HG03139 (cell line): ENCODE data around the gene NUPR1.
"Not testable (repeated sequence)": the region's sequence is repeated elsewhere in the genome, so short reads cannot be mapped to it uniquely, and the experiment has no call there.

Experiments
- ATAC-seq: cut with Tn5 transposase; IDR thresholded peaks from one replicate; pipeline ENCODE4 v1.9.1; 2021; ENCODE audit not compliant: unreplicated experiment

Gene NUPR1, protein sequence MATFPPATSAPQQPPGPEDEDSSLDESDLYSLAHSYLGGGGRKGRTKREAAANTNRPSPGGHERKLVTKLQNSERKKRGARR

DNA sequence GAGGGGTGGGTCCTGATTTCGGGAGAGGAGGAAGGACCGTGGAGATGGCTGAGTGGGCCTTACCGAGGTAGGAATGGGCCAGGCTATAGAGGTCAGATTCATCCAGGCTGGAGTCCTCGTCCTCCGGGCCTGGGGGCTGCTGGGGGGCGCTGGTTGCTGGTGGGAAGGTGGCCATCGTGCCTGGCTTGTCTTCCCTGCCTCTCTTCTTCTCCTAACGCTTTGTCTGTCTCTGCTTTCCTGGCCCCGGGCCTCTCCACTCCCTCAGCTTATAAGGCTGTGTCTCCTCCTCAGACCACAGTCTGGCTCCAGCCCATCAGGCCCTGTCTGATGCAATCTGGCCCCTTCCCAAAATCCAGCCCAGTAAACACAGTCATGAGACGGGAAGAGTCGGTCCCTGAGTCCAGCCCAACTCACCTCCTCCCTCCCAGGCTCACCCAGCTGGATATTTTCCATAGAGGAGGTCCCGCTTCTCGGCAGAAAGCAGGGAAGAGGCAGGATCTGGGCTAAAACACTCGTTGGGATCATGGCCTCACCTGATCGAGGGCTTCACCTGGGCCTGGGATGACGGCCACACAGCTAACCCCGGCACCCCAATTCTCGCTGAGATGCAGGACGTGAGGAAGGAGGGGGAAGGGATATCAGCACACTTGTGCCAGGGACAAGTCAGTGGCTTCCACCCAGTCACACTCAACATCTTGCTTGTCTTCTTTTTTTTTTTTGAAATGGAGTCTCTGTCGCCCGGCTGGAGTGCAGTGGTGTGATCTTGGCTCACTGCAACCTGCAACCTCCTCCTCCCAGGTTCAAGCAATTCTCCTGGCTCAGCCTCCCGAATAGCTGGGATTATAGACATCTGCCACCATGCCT, at the start of gene NUPR1:
NUPR1 (minus strand) TSS at position 242 of the 864 bp plus-strand sequence; CDS start at position 175, 67 bp downstream.
- no peak for ATAC-seq

DNA sequence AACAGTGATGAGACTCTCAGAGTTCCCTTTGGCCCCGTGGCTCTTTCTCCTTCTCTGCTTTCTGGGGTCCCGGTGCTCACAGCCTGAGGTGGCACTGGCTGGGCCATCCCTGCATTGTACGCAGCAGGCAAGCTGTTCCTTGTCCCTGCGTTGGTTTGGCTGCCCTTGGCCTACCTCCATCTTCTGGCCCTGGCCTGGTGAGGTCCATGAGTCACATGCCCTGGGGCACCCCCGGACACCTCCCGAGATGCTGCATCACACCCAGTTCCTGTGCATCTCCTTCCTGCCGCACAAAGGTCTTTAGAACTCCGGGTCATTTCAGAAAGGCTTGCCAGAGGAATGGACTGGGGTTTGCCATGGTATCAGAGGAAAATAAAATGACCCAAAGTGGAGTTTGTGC, 48.6 kb upstream of the NUPR1 start:
- ATAC-seq, result no peak

DNA sequence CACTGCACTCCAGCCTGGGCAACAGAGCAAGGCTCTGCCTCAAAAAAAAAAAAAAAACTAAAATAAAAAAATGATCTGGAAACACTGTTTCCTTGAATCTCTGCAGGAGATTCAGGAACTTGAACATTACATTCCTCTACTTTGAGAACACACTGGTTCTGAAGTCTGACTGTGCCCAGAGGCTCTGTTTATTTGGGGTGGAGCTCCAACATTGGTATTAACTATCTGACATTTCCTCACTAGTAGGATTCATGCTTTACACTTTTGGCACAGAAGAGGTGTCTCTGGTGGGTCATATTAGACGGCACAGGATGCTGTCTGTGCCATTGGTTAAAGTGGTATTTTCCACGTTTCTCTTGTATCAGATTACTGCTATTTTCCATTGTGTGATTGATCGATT, 47.7 kb upstream of the NUPR1 start:
- no peak for ATAC-seq

DNA sequence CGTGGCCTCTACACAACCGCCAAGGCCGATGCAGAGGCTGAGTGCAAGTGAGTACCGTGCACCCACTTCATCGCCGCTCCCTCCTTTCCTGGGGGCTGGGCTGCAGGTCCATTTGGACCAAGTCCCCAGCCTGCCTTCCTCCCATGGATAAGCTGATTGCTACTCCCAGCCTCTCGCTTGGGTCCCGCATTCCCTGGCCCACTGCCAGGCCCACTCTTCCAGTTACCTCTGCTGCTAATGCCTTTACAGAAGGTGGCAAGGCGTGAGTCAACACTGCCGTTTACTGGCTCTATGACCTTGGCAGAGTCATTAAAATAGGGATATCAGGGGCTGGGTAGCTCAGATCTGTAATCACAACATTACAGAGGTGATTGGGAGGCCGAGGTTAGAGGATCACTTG, 46.9 kb upstream of the NUPR1 start:
- ATAC-seq, result no peak

DNA sequence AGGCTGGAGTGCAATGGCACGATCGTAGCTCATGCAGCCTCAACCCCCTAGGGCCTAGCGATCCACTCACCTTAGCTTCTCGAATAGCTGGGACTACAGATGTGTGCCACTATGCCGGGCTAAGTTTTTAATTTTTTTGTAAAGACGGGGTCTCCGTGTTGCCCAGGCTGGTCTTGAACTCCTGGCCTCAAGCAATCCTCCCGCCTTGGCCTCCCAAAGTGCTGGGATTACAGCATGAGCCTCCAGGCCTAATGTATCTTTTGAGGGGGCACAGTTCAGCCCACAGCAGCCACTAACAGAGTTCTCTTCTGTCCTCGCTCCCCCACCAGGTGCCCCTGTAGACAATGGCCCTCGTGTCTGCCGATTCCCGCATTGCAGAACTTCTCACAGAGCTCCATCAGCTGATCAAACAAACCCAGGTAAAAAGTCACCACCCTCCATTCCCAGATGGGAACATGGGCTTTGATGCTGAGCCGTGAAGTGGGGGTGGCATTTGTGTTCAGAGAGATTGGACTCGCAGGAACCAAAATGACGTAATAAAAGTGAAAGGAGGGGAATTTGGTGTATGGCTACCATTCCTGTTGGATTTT, 42.0 kb upstream of the NUPR1 start:
- ATAC-seq, result no peak

DNA sequence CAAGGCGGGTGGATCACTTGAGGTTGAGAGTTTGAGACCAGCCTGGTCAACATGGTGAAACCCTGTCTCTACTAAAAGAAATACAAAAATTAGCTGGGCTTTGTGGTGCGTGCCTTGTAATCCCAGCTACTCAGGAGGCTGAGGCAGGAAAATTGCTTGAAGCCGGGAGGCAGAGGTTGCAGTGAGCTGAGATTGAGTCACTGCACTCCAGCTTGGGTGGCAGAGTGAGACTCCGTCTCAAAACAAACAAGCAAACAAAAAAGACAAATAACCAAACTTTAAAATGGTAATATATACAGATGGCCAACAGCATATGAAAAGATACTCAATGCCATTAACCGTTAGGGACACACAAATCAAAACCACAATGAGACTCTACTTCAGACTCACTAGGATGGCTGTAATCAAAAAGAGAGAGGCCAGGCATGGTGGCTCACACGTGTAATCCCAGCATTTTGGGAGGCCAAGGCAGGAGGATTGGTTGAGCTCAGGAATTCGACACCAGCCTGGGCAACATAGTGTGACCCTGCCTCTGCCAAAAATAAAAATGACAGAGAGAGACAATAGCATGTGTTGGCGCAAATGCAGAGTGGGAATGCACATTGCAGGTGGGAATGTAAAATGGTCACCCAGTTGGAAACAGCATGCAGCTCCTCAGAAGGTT, 36.8 kb upstream of the NUPR1 start:
- no peak for ATAC-seq

DNA sequence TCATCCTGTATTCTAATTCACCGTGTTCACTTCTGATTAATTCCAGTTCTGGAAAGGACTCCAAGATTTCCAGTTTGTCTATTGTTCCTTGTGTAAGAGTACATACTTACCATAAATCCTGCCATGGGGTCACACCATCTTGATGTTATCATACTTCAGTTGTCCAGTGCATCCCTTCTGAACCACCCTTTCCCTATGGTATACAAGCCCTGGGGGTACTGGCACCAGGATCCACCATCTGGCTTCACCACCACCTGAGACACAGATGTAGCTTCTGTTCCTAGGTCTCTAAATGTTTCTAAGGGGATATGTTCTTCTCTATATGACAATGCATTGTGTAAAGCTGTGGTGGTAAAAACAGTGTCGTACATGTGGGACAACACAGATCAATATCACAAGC, 36.2 kb upstream of the NUPR1 start:
- ATAC-seq, result no peak

DNA sequence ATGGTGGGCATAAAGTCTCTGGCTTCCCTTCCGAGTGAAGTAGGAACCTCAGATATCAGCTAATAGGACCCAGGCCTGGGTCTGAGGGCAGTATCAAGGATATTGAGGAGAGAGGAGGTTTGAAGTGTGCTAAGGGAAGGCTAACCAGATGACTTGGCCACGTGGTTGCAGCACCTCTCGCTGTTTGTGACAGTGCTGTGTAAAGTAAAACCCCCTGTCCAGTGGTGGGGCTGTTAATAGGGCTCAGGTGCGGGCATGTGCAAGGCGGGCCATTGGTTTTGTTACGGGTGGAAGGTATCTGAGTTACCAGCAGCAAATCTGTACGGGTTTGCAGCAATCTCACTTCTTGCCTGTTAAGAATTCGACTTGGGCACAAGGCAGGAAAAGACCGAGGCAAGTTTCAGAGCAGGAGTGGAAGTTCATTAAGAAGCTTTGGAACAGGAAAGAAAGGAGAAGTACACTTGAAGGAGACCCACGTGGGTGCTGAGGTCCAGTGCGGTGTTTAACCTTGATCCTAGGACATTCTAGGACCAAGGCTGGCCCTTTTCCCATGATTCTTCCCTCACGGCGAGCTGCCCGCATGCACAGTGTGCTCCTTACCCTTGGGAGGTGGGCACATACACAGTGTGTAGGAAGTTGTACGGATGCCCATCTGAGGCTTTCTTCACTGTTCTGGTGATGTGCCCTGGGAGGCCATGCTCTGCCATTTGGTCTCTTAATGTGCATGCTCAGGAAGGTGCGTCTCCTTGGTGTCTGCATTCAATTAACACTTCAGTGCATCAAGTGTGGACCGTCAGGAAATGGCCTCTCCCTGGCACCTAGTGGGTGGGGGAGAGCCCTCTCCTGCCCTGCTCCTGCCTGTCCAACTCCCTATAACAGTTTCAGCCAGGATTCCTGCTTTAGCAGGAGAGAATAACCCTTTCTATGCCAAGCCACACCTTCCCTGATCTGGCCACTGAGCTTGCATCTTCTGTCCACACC, 35.3 kb upstream of the NUPR1 start:
- no peak for ATAC-seq

DNA sequence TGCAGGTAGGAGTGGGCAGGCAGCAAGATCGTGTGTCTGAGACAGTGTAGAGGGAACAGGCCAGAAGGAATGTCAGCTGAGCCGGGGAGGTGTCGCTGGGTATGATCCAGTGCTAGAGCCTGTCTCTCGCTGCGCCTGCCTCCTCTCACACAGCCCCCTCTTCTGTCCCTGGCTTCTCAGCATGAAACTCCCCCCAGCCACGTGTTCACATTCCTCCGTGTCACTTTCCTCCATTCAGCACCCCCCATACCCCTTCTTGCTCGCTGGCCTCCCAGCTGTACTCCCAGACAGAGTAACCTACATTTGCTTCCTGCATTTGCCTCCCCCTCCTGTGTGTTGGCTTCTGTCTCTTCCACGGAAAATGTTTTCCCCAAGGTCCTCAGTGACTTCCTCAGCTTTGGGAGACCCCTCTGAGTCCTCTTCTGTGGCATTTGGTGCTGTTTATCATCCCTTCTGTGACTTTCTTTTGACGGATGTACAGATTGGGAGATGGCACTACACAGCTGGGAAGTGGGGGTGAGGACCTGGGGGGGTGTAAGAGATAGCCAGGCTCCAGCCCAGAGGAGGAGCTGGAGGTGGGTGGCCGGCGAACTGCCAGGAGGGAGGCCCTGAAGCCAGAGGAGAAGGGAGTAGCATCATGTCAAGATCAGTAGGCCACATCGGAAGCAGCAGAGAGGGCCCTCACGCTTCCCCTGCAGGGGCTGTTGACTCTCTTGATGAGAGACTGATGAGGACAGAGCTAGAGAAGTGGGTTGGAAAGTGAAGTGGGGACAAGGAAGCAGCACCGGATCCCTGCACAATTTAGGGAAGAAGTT, 34.1 kb upstream of the NUPR1 start:
- no peak for ATAC-seq

DNA sequence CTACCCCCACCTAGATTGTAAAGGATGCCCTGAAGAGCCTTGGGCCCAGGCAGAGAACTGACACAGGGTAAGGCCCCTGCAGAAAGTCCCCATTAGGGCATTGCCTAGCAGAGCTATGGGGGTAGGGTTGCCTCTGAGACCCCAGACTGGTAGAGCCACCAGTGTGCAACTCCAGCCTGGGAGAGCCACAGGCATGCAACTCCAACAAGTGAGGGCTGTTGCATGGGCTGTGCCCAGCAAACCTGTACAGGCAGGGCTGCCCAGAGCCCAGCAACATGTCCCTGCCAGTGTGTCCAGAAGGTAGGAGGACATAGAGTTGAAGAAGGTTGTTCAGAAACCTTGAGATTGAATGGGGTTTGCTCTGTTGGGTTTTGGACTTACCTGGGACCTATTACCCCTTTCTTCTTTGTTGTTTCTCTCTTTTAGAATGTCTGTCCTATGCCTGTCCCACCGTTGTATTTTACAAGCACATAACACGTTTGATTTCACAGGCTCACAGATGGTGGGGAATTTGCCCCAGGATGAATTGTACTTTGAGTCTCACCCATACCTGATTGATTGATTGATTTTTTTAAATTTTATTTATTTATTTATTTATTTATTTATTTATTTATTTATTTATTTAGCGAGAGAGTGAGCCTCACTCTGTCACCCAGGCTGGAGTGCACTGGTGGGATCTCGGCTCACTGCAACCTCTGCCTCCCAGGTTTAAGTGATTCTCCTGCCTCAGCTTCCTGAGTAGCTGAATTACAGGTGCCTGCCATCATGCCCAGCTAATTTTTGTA, 31.4 kb upstream of the NUPR1 start:
- no peak for ATAC-seq

DNA sequence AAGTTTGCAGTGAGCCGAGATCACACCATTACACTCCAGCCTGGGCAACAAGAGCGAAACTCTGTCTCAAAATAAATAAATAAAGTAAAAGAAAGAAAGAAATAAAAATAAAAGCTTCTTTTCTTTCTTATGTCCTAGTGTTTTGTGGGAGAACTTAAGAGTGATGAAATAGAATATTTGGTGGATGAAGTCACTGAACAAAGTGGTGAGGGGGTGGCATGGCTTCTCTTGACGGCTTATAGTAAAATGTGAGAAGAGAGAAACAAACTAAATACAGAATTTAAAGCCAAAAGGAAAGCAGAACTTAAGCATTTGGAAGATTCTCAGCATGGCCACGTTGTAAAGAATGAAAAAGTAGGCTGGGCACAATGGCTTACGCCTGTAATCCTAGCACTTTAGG, 30.2 kb upstream of the NUPR1 start:
- no peak for ATAC-seq

DNA sequence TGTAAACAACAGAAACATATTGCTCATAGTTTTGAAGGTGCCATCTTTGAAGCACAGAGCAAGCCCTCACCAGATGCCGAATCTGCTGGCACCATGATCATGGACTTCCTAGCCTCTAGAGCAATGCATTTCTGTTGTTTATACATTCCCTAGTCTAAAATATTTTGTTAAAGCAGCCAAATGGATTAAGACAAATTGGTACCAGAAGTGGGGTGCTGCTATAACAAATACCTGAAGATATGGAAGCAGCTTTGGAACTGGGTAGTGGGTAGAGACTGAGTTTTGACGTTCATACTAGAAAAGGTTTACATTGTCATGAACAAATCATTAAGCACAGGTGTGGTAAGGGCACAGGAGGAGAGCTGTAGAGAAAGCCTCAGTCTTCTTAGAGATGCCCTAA, 28.5 kb upstream of the NUPR1 start:
- no peak for ATAC-seq

DNA sequence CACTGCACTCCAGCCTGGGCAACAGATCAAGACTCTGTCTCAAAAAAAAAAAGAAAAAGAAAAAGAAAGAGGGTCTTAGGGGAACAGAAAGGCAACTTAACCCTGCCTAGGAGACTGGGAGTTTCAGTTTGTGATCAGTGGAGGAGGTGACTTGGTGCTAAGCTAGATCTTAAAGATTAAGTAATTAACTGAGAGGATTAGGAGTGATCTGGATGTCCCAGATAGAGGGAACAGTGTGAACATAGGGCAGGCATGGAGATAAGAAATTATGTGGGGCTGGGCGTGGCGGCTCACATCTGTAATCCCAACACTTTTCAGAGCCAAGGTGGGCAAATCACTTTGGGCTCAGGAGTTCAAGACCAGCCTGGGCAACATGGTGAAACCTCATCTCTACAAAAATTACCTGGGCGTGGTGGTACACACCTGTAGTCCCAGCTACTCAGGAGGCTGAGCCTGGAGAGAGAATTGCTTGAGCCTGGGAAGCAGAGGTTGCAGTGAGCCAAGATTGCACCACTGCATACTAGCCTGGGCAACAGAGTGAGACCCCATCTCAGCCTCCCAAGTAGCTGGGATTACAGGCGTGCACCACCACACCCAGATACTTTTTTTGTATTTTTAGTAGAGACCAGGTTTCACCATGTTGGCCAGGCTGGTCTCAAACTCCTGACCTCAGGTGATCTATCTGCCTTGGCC, 27.6 kb upstream of the NUPR1 start:
- ATAC-seq, result not testable (repeated sequence)

DNA sequence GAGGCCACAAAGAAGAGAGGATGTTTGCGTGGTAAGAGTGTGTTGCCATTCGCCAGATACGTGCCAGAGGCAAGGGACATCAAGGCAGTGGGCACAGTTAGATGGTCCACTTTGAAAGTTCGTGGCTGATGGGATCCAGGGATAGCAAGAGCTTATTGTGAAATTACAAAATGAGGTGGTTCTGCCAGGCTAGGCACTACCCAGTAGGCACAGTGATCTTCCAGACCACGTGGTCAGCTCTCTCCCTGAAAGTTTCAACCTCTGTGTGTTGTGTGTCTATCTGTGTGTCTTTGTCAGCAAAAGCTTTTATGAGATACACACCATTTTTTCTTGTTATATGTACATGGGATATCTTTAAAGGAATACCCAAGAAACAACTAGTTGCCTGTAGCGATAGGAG, 24.4 kb upstream of the NUPR1 start:
- ATAC-seq, result no peak

DNA sequence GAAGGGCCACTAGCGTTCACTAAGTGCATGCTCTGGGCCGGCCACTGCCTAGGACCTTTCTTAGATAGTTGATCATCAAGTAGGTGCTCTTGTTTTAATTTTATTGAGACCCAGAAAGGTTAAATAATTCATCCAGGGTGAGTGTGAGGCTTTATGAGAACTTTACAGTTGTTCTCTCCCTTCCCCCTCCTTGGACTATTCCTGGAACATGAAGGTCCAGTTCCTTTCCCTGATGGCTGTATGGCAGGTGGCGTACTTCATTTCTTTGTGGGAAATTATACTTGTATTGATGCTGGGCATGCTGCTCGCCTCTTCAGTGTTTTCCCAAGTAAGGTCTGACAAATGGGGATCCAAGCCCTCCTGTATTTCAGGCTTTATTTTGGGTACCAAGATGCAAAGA, 23.4 kb upstream of the NUPR1 start:
- no peak for ATAC-seq

DNA sequence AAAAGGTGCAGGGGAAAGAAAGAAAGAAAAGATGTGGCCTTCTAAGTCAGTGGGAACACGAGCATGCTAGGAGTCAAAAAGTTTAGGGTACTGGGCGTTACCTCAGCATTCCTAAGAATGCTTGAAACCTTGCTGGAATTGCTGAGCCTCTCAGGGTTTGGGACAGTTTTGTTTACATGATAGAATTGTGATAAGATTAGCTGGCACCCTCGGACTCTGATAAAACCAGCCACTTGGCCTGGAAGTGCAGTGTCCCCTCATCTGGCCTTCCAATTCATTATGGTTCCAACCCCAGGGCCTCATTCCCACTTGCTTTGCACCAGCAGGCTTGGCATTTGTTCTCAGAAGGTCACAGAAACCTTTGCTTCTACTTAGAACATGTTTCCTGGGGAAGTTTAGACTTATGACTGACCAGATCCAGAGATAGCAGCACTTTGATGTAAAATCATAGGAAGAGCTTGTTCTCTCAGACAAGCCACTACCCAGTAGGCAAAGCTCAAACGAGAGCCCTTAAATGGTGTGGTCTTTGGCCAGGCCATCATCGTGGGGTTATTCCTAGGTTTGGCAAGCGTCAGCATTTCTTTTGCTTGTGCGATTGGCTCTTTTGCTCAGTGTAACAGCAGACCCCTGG, 22.9 kb upstream of the NUPR1 start:
- ATAC-seq, result no peak

DNA sequence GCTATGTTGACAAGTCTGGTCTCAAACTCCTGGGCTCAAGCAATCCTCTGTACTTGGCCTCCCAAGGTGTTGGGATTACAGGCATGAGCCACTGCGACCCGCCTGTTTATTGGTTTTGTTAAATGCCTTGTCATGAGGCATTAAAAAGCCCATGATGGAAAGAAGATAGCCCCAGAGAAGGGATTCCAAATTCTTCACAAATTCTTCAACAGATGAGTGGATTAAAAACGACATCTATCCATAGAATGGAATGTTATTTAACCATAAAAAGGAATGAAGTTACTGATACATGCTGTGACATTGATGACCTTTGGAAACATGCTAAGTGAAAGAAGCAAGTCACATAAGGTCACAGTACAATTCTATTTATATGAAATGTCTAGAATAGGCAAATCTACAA, 19.7 kb upstream of the NUPR1 start:
- ATAC-seq, result no peak

DNA sequence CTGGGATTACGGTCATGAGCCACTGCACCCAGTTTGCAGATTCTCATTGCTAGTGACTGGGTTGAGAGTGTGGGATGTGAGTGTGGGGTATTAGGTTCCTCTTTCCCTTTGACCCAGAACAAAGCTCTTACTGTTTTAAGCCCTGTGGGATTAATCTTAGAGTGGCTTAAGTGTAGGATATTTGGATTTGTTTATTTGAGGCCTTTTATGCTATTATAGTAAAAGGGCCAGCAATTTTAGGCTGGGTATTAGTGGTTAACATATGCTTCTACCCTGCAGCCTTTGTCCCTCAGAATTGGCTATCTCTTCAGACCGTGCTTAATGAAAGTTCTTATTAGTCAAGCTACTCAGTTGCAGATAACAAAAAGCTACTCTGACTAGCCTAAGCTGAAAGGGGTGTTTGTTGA, 18.1 kb upstream of the NUPR1 start:
- no peak for ATAC-seq
